HL-60 (cell line): ENCODE measurements around the gene AZIN2.

ENCODE experiments used
- DNase-seq, 2 experiments: peaks; one replicate each; pipeline ENCODE4 v3.0.0-alpha.2; 2010 to 2020; ENCODE audit warnings: low read depth in 1 of 2, low spot score in 1 of 2
- H3K27ac ChIP-seq: fragments of 250-450 bp; sonication (Bioruptor Pico); replicated peaks from 2 replicates; pipeline ENCODE4 v1.5.1; 2020; ENCODE audit warnings: mild to moderate bottlenecking, moderate library complexity
- H3K27me3 ChIP-seq: fragments of 250-450 bp; sonication (Bioruptor Pico); 2 replicates; pipeline ENCODE4 v1.5.1; 2021; ENCODE audit warnings: mild to moderate bottlenecking, moderate library complexity; ENCODE audit not compliant: insufficient read depth, poor library complexity, severe bottlenecking
- H3K4me3 ChIP-seq: replicated peaks from 2 replicates; pipeline ENCODE4 v1.5.1; 2011; ENCODE audit warnings: mild to moderate bottlenecking, control low read depth, low read length; ENCODE audit not compliant: insufficient read depth
- GABPA ChIP-seq: IDR thresholded peaks from 2 replicates; pipeline ENCODE4 v1.6.1; 2012; ENCODE audit warnings: low read depth
- POLR2AphosphoS5 ChIP-seq: IDR thresholded peaks from 2 replicates; pipeline ENCODE4 v1.6.1; 2012; ENCODE audit warnings: low read depth
- SPI1 ChIP-seq: IDR thresholded peaks from 2 replicates; pipeline ENCODE4 v1.6.1; 2012; ENCODE audit warnings: low read depth, mild to moderate bottlenecking, borderline replicate concordance
- TF ChIP-seq, protein P1 (sequence below): IDR thresholded peaks from 2 replicates; pipeline ENCODE4 v1.6.1; 2012; ENCODE audit warnings: low read depth; ENCODE audit not compliant: insufficient replicate concordance
- TF ChIP-seq, protein P2 (sequence below): IDR thresholded peaks from one replicate; pipeline ENCODE4 v1.5.1; 2011; ENCODE audit warnings: low read length, control low read depth, inconsistent platforms; ENCODE audit not compliant: insufficient read depth

The AZIN2 gene

DNA sequence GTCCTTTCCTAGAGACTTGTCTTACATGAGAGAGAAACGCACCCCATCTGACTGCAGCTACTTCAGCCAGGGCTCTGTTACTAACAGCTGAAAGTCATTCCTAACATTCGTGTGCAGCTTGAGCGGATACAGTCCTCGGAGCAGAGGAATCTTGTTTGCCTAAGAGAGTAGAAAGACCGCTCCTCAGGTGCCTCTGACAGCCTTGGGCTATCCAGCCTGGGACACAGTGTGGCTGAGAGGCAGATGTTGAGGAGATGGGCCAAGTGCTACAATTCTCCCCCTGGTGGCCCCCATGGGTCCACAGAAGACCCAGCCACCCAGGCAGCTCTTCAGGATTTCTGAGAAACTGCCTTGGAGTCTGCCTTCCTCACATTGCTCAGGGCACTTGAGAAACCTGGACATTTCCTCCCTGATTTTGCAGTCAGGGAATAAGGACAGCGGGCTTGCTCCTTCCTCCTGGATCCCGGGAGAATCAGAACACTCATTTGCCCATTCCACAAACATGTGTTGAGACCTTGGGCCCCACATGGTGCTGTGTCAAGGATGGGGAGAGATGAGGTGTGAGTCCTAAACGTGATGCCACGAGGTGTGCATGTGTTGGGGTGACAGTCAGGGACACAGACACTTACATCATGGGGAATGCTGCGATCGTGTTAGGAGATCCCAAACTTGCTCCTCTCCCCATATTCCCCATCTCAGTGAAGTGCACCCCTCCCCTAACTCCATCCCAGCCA is 87.8 kb downstream of the AZIN2 start:
- H3K27me3 ChIP-seq: no peaks in the 10 kb centered on the region
- DNase-seq: no peak
- no peak overlapping the region for H3K27ac ChIP-seq
- TF ChIP-seq GABPA (no peak), SPI1 (no peak), POLR2AphosphoS5 (no peak)
- TF ChIP-seq, protein P1, sequence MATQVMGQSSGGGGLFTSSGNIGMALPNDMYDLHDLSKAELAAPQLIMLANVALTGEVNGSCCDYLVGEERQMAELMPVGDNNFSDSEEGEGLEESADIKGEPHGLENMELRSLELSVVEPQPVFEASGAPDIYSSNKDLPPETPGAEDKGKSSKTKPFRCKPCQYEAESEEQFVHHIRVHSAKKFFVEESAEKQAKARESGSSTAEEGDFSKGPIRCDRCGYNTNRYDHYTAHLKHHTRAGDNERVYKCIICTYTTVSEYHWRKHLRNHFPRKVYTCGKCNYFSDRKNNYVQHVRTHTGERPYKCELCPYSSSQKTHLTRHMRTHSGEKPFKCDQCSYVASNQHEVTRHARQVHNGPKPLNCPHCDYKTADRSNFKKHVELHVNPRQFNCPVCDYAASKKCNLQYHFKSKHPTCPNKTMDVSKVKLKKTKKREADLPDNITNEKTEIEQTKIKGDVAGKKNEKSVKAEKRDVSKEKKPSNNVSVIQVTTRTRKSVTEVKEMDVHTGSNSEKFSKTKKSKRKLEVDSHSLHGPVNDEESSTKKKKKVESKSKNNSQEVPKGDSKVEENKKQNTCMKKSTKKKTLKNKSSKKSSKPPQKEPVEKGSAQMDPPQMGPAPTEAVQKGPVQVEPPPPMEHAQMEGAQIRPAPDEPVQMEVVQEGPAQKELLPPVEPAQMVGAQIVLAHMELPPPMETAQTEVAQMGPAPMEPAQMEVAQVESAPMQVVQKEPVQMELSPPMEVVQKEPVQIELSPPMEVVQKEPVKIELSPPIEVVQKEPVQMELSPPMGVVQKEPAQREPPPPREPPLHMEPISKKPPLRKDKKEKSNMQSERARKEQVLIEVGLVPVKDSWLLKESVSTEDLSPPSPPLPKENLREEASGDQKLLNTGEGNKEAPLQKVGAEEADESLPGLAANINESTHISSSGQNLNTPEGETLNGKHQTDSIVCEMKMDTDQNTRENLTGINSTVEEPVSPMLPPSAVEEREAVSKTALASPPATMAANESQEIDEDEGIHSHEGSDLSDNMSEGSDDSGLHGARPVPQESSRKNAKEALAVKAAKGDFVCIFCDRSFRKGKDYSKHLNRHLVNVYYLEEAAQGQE: no peak
- TF ChIP-seq, protein P2, sequence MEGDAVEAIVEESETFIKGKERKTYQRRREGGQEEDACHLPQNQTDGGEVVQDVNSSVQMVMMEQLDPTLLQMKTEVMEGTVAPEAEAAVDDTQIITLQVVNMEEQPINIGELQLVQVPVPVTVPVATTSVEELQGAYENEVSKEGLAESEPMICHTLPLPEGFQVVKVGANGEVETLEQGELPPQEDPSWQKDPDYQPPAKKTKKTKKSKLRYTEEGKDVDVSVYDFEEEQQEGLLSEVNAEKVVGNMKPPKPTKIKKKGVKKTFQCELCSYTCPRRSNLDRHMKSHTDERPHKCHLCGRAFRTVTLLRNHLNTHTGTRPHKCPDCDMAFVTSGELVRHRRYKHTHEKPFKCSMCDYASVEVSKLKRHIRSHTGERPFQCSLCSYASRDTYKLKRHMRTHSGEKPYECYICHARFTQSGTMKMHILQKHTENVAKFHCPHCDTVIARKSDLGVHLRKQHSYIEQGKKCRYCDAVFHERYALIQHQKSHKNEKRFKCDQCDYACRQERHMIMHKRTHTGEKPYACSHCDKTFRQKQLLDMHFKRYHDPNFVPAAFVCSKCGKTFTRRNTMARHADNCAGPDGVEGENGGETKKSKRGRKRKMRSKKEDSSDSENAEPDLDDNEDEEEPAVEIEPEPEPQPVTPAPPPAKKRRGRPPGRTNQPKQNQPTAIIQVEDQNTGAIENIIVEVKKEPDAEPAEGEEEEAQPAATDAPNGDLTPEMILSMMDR: no peak
- no peak overlapping the region for H3K4me3 ChIP-seq

DNA sequence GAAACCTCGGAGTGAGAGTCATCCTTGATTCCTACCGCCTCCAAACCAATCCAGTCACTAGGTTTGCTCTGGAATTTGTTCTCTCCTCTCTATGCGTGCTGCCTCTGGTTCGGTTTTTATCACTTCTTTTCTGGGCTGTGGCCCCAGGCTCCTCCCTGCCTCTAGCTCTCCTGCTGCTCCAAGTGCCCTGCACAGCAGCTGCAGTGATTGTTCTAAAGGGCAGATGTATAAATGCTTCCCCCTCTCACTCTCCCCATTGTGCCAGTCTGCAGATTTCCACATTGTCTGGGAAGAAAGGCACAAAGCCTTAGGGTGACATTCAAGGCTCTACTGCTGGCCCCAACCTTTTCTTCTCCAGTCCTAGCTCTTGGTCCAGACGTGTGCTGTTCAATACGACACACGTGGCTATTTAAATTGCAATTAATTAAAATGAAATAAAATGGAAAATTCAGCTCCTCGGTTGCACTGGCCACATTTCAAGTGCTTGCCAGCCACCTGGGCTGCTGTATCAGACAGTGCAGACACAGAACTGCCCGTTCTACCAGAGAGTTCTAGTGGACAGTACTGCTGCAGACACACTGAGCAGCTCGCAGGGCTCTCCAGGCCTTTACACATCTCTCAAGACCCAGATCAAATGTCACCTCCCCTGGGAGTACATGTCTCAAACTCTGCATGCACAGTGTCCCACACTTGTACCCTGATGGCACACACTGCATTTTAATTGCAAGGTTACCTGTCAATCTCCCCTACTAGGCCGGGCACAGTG is 88.5 kb downstream of the AZIN2 start:
- TF ChIP-seq POLR2AphosphoS5 (no peak), GABPA (no peak), SPI1 (no peak)
- TF ChIP-seq, protein P2: no peak
- TF ChIP-seq, protein P1: no peak
- DNase-seq: no peak
- Histone ChIP-seq H3K4me3 (no peak overlapping the region), H3K27me3 (no peaks in the 10 kb centered on the region), H3K27ac (no peak overlapping the region)
